NCI-H146 treated with DMSO at 0.1 percent for 48 hours (cell line): ENCODE data around the gene SLFNL1.

Source experiments
- DNase-seq: peaks from one replicate; lab custom pipeline; 2025; ENCODE audit not compliant: unreplicated experiment; lab: John Stamatoyannopoulos, UW

SLFNL1 gene

GRCh38 chr1:41021526-41022308 is at the start of gene SLFNL1:
Gene SLFNL1, minus strand, starts transcription at chr1:41021725. Its CDS starts 1,065 bp downstream, at chr1:41020660.
- DNase-seq = no peak

- DNase-seq = no peak
These were observed 35.4 kb upstream of the SLFNL1 start for GRCh38 chr1:41056907-41057306.

GRCh38 chr1:41053316-41053715 is 31.8 kb upstream of the SLFNL1 start:
- DNase-seq = no peak

DNA sequence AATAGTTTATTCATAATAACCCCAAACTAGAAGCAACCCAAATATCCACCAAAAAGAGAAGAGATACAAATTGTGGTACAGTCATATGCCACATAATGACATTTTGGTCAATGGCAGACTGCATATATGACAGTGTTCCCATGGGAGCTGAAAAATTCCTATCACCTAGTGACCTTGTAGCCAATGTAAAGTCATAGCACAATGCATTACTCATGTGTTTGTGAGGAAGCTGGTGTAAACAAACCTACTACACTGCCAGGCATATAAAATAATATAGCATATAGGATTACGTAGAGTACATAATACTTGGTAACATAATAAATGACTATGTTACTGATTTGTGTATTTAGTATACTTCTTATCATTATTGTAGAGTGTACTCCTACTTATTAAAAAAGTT is 29.5 kb upstream of the SLFNL1 start:
- no peak for DNase-seq

GRCh38 chr1:41048540-41048939 is 27.0 kb upstream of the SLFNL1 start:
- DNase-seq = no peak

DNA sequence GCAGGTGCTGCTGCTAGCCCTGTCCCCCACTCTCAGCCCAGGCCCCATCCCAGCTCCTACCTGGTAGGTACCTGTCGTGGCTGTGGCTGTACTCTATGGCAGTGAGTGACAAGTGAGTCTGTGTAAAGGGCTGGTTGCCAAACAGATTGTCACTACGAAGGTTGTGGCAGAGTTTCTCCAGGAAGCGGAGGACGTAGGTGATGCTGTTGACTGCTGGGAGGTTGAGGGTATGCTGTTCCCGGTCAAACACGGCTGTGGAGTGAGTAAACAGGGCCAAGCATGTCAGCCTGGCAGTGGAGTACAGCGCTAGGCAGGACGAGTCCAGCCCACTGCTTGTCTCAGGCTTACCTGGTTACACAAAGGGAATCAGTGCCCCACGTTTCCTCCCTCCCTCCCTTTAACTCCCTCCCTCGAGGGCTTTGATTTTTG is 24.8 kb upstream of the SLFNL1 start:
- DNase-seq = no peak

DNA sequence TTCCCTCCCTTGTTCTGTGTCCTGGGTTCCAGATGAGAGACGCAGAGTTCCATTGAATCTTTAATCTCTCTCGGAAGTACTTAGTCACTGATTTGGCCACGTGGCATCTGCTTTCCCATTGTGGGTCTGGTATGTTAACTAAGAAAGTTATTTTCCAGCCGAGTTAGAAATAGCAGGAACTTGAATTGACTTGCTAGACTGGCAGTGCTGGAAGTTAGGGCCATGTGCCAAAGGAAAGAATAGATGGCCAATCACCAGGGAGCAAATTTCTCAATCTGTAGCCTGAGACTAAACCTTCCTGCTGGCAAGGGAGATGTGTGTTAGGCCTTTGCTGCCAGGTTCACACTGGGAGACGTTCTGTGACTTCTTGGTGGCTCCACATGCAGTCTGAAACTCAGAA is 24.2 kb upstream of the SLFNL1 start:
- no peak for DNase-seq

GRCh38 chr1:41044187-41044586 is 22.7 kb upstream of the SLFNL1 start:
- DNase-seq = no peak

DNA sequence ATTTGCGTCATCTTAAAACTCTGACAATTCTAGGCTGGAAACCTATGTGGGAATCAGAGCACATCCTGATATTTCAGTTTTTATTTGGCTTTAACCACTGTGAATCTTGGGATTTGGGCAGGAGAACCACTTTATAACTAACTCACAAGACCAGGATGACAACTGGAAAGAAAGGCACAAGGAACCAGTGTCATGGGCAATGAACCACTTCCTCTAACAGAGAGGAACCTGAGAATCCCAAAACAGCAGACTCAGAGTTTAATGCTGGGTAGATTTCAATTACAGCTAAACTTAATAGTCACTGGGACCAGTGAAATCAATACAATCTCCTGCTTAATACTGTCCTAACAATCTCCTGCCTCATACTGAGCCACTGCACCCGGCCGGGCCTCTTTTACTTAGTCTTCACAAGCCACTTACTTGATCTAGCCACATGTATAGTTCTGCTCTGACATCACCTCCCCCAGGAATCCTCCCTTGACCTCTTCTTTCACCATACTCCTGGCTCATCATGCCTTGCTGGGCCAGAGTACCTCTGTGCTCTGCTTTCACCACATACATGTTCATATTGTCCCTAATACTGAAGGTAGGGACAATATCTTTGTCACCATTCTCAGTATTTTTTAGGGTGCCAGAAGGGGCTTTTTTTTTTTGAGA is 20.2 kb upstream of the SLFNL1 start:
- no peak for DNase-seq

- no peak for DNase-seq
These were observed 16.6 kb upstream of the SLFNL1 start for GRCh38 chr1:41038110-41038509.

DNA sequence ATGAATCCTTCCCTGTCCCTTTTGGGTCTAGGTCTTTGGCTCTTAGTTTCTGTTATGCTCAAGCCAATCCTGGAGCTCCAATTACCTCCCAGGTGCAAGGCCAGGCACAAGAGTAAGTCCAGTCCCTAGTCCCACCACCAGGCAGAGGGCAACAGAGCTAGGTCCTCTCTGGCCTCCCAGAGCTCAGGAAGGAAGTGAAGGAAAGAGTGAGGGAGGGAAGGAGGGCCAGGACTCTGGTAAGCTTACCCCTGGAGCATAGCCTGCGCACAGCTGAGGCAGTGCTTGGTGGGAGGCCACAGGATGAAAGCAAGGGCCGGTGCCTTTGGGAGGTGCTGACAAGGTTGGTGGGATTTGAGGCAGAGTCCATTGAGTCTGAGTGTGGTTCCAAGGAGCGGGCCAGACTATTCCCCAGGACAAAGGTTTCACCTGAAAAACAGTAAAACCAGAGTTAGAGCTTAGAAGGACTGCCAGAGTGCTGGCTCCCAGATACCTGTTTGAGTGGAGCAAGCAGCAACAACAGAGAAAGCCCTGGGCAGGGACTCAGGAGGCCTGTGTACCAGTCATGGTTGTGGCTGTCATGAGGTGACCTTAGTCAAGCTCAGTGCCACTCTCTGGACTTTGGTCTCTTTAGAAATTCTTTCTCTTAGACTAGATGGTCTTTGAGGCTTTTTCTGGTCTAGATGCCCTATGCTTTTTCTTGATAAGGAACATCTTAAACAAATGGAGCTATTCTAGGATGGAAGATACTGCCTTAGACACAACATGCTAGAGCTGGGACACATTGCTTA is 15.8 kb upstream of the SLFNL1 start:
- no peak for DNase-seq

DNA sequence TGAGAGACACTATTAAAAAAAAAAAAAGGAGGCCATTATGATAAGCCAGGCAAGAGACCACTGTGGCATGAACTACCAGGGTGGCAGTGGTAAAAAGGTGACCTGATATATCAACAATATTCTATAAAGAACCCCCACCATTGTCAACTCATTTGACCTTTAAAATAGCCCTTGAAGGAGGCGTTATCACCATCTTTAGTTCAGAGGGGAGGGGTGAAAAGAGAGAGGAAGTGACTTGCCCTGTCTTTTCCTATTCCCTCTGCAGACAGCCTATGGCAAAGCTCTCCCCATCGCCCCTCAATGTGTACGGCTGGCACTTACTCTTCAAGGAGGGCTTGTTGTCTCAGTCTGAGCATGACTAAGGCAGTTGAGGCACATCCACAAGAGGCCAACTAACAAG is 11.7 kb upstream of the SLFNL1 start:
- no peak for DNase-seq

GRCh38 chr1:41032147-41032546 is 10.6 kb upstream of the SLFNL1 start:
- no peak for DNase-seq

- no peak for DNase-seq
These were observed 9.5 kb upstream of the SLFNL1 start for GRCh38 chr1:41030872-41031616.

DNA sequence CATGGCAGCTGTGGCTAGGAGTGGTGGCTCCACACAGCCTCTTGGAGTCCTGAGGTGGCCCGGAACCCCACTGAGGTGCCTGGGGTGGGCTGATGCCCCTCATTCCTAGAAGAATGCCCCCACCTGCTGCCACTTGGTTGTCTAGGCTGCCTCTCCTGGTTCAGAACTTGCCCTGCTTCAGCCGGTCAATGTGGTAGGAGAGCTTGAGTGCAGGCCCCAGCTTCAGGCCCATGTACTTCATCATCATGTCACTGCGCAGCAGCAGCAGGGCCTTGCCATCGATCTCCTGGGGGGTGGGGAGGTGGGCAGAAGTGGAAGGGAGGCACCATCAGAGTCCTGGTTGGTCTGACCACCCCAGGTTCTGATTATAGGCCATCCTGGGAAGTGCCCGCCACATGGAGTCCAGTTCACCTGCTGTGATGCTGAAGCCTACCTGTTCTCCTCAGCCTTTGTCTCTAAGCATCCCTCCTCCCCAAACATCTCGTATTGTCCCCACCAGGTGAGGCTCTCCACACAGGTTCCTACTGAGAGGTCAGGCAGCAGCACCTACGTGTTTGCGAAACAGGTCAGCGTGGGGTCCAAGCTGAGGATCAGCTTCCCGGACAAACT is 6.6 kb upstream of the SLFNL1 start:
- no peak for DNase-seq

GRCh38 chr1:41025979-41026819 is 4.7 kb upstream of the SLFNL1 start:
- no peak for DNase-seq

DNA sequence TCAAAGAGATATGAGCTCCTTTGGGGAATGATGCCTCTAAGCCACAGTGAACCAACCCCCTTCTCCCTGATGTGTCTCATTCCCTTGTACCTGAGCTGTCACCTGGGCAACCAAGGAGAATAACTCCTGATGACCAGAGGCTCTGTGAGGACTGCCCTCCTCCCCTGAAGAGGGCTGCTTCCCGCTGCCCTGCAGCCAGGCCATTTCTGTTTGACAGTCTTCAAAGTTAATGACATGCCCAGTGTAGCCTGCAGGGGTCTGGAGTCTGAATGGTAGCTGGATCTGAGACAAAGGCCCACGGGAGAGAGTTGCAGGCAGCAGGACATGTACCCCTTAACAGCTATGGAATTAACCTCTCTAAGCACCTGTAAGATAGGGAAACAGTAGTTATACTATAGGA is 3.4 kb upstream of the SLFNL1 start:
- no peak for DNase-seq

GRCh38 chr1:41023279-41023990 is 1.9 kb upstream of the SLFNL1 start:
- DNase-seq = no peak

GRCh38 chr1:41022424-41022823 is 899 bp upstream of the SLFNL1 start:
- no peak for DNase-seq
